B cell (primary cell): ENCODE data around the gene CRELD2. TPM values are rescaled to one million over a fixed set of nuclear protein-coding genes. Genes with fewer than 3 reads are reported as not detected.

ENCODE experiments used
- ATAC-seq: fragments of 200-7000 bp; cut with Tn5 transposase; one replicate; pipeline ENCODE4 v1.10.0; 2021; ENCODE audit warnings: low read depth, mild to moderate bottlenecking, moderate number of reproducible peaks, moderate library complexity
- CTCF ChIA-PET: fragments of 350-600 bp; sonication (Branson Sonifier 250); formaldehyde crosslinking; loops from one replicate; lab custom pipeline; 2021; ENCODE audit warnings: antibody characterized with exemption, inconsistent platforms; lab: Charles Lee
- POLR2A ChIA-PET: fragments of 350-600 bp; sonication (Branson Sonifier 250); formaldehyde crosslinking; loops from one replicate; lab custom pipeline; 2021; ENCODE audit warnings: antibody characterized with exemption; lab: Charles Lee
- DNase-seq: peaks from one replicate; pipeline ENCODE4 v3.0.0; 2013
- H2AFZ ChIP-seq: 2 replicates; pipeline ENCODE4 v1.6.1; 2012; ENCODE audit warnings: mild to moderate bottlenecking, low read depth, low read length; ENCODE audit not compliant: insufficient read depth, poor library complexity, severe bottlenecking
- H3K27ac ChIP-seq, 2 donors: 1 replicate in 1 of 2; 2 replicates in 1 of 2; pipeline ENCODE4 v1.5.1; 2012 to 2013; ENCODE audit warnings: low read length in 2 of 2, mild to moderate bottlenecking in 2 of 2, moderate library complexity in 1 of 2
- H3K27me3 ChIP-seq, 4 experiments: fragments of 200-600 bp in 1 of 4; sonication (generic) in 1 of 4; replicated peaks in 1 of 4; 1 replicate in 2 of 4; 2 replicates in 2 of 4; pipeline versions ENCODE4 v1.6.1 to v1.7.0; 2013 to 2016; ENCODE audit warnings: low read length in 3 of 4, mild to moderate bottlenecking in 2 of 4, mixed read lengths in 1 of 4, moderate library complexity in 1 of 4; ENCODE audit not compliant: insufficient read depth in 4 of 4, control insufficient read depth in 3 of 4; ENCODE audit errors: control extremely low read depth in 1 of 4
- H3K36me3 ChIP-seq, 2 experiments: replicated peaks in 1 of 2; 1 replicate in 1 of 2; 2 replicates in 1 of 2; pipeline versions ENCODE4 v1.6.1 to v1.7.1; 2013; ENCODE audit warnings: low read length in 1 of 2; ENCODE audit not compliant: insufficient read depth in 2 of 2, control insufficient read depth in 1 of 2; ENCODE audit errors: control extremely low read depth in 1 of 2, extremely low read depth in 1 of 2
- H3K4me1 ChIP-seq, 2 donors: fragments of 200-600 bp in 1 of 2; sonication (generic) in 1 of 2; 1 replicate in 1 of 2; 2 replicates in 1 of 2; pipeline versions ENCODE4 v1.5.1 to v1.6.1; 2013 to 2017; ENCODE audit warnings: low read length in 2 of 2; ENCODE audit not compliant: control insufficient read depth in 2 of 2, insufficient read depth in 2 of 2
- H3K4me2 ChIP-seq: replicated peaks from 2 replicates; pipeline ENCODE3; 2012; ENCODE audit warnings: mild to moderate bottlenecking, low read depth, low read length; ENCODE audit not compliant: poor library complexity, severe bottlenecking
- H3K4me3 ChIP-seq, 5 experiments: fragments of 200-600 bp in 1 of 5; sonication (generic) in 1 of 5; 1 replicate in 3 of 5; 2 replicates in 2 of 5; pipeline versions ENCODE4 v1.5.1 to v1.7.0; 2011 to 2016; ENCODE audit warnings: low read length in 4 of 5, mild to moderate bottlenecking in 4 of 5, low read depth in 2 of 5, control low read depth in 1 of 5, moderate library complexity in 1 of 5; ENCODE audit not compliant: insufficient read depth in 1 of 5; ENCODE audit errors: control extremely low read depth in 1 of 5, extremely low read depth in 1 of 5
- H3K79me2 ChIP-seq: fragments of 200-600 bp; sonication (generic); one replicate; pipeline ENCODE4 v1.6.0; 2016; ENCODE audit warnings: low read length; ENCODE audit not compliant: control insufficient read depth, insufficient read depth
- H3K9ac ChIP-seq: fragments of 200-600 bp; sonication (generic); 2 replicates; pipeline ENCODE4 v1.6.1; 2017; ENCODE audit warnings: mild to moderate bottlenecking, low read length, moderate library complexity
- H3K9me3 ChIP-seq, 3 donors: one replicate each; pipeline versions ENCODE4 v1.6.1 to v1.7.1; 2013; ENCODE audit warnings: low read length in 2 of 3; ENCODE audit not compliant: control insufficient read depth in 2 of 3, insufficient read depth in 1 of 3; ENCODE audit errors: control extremely low read depth in 1 of 3
- H4K20me1 ChIP-seq: 2 replicates; pipeline ENCODE4 v1.6.0; 2012; ENCODE audit warnings: mild to moderate bottlenecking, low read length; ENCODE audit not compliant: insufficient read depth, control insufficient read depth, poor library complexity, severe bottlenecking
- H3K27ac Mint-ChIP-seq: one replicate; pipeline ENCODE4 v1.8.0; 2021; ENCODE audit warnings: mixed read lengths
- H3K27me3 Mint-ChIP-seq: one replicate; pipeline ENCODE4 v1.8.0; 2021; ENCODE audit warnings: mixed read lengths
- H3K4me1 Mint-ChIP-seq: one replicate; pipeline ENCODE4 v1.8.0; 2021; ENCODE audit warnings: mixed read lengths
- H3K4me3 Mint-ChIP-seq: one replicate; pipeline ENCODE4 v1.8.0; 2021; ENCODE audit warnings: mixed read lengths
- H3K9me3 Mint-ChIP-seq: one replicate; pipeline ENCODE4 v1.8.0; 2022; ENCODE audit warnings: mixed read lengths; ENCODE audit not compliant: insufficient read depth
- CTCF ChIP-seq: fragments of 200-600 bp; IDR thresholded peaks from one replicate; pipeline ENCODE4 v1.8.0; 2022; ENCODE audit warnings: antibody characterized with exemption, mild to moderate bottlenecking
- EZH2 ChIP-seq: IDR thresholded peaks from 2 replicates; pipeline ENCODE4 v1.6.1; 2012; ENCODE audit warnings: borderline replicate concordance, low read depth, mild to moderate bottlenecking, moderate library complexity, low read length; ENCODE audit not compliant: insufficient read depth, poor library complexity, severe bottlenecking
- WGBS: methylation state at CpG from one replicate; pipeline ENCODE4 v1.1.5; 2013; ENCODE audit warnings: missing lambda C conversion rate; ENCODE audit not compliant: insufficient coverage; 5-methylcytosine and 5-hydroxymethylcytosine counted together
- intact Hi-C: fragments of 100-400 bp; cut with micrococcal nuclease; formaldehyde crosslinking; loops from one replicate; pipeline ENCODE4 v1.10.0; 2022
- polyA plus RNA-seq: library from polyadenylated mRNA; depleted of rRNA; stranded (reverse); fragments of >200 nt; gene quantifications from 2 replicates; pipeline ENCODE4 v1.2.3, GENCODE V29; 2012
- total RNA-seq, 2 donors: library from RNA; stranded (reverse); fragments of 120-200 nt in 1 of 2; gene quantifications; 1 replicate in 1 of 2; 2 replicates in 1 of 2; pipeline versions ENCODE4 v1.2.3 to v1.2.4, GENCODE V29; 2013 to 2022

The CRELD2 gene
- total and polyA plus RNA-seq, 2 donors (not counting 1 experiment from before 2014, with no cell fraction given) = 35.9 to 41.9 TPM

- Mint-ChIP-seq H3K4me1 (peaks cover 54% of the 10 kb centered on the region), H3K9me3 (no peaks in the 10 kb centered on the region), H3K4me3 (peak overlapping the region; percentile 91), H3K27me3 (no peaks in the 10 kb centered on the region), H3K27ac (peak overlapping the region; percentile 91)
- Histone ChIP-seq H3K36me3 (peaks cover 0 to 27% of the 10 kb centered on the region in 2 experiments), H2AFZ (no peak overlapping the region), H3K4me1 (peaks cover 40 to 54% of the 10 kb centered on the region in 2 donors), H3K4me2 (peak overlapping the region; percentile 100), H4K20me1 (peaks cover 61% of the 10 kb centered on the region), H3K27ac (peak overlapping the region; percentile 85 to 94), H3K9me3 (no peaks in the 10 kb centered on the region), H3K27me3 (no peaks in the 10 kb centered on the region), H3K79me2 (peaks cover 27% of the 10 kb centered on the region), H3K9ac (peak overlapping the region; percentile 86), H3K4me3 (peak overlapping the region; percentile 65 to 88 (median 77))
- no peak for TF ChIP-seq CTCF
- no peak for TF ChIP-seq EZH2
- ChIA-PET CTCF (interaction anchor here (0.5 to 5.9 kb wide), 10 partner anchors 14 to 547 kb away, joined by 3 to 60 read pairs (median 4); no protein-coding TSS in a partner anchor), POLR2A (interaction anchor here (0.6 to 5.7 kb wide), 15 partner anchors 9 to 230 kb away, joined by 3 to 94 read pairs (median 6); no protein-coding TSS in a partner anchor)
- 1% methylated on average over 56 of the region's 70 CpGs for WGBS
- intact Hi-C loops = no loop called here
- ATAC-seq (peak; percentile 26), DNase-seq (peak; percentile 91)
These were observed 43.7 kb downstream of the CRELD2 start for GRCh38 chr22:49962012-49962750.
